ENCODE measurements around the gene CHST9.
"Not testable (repeated sequence)": the region's sequence is repeated elsewhere in the genome, so short reads cannot be mapped to it uniquely, and the experiment has no call there.

CHST9 gene

GRCh38 chr18:27171993-27172392 lies 13.1 kb downstream of the CHST9 start:
- DNase-seq (ENCODE audit: low read depth in 2 of 2) = no peak

- no peak for DNase-seq (ENCODE audit: low read depth in 2 of 2)
Observed at GRCh38 chr18:27165412-27165811, 19.7 kb downstream of the CHST9 start.

- DNase-seq (ENCODE audit: low read depth in 2 of 2) = no peak
Observed at GRCh38 chr18:27164905-27165304, 20.2 kb downstream of the CHST9 start.

GRCh38 chr18:27163197-27163716 lies 21.9 kb downstream of the CHST9 start:
- not testable (repeated sequence) for DNase-seq (ENCODE audit: low read depth in 2 of 2)

- DNase-seq (ENCODE audit: low read depth in 2 of 2) = not testable (repeated sequence)
Observed at GRCh38 chr18:27149240-27149639, 35.9 kb downstream of the CHST9 start.

GRCh38 chr18:27144672-27145071 lies 40.4 kb downstream of the CHST9 start:
- no peak for DNase-seq (ENCODE audit: low read depth in 2 of 2)

GRCh38 chr18:27143580-27144287 lies 41.4 kb downstream of the CHST9 start:
- DNase-seq (ENCODE audit: low read depth in 2 of 2) = no peak

- no peak for DNase-seq (ENCODE audit: low read depth in 2 of 2)
Observed at GRCh38 chr18:27142891-27143290, 42.2 kb downstream of the CHST9 start.

GRCh38 chr18:27141876-27142275 lies 43.2 kb downstream of the CHST9 start:
- DNase-seq (ENCODE audit: low read depth in 2 of 2) = no peak

GRCh38 chr18:27138079-27138478 lies 47.0 kb downstream of the CHST9 start:
- no peak for DNase-seq (ENCODE audit: low read depth in 2 of 2)

- DNase-seq (ENCODE audit: low read depth in 2 of 2) = no peak
Observed at GRCh38 chr18:27136208-27136535, 48.9 kb downstream of the CHST9 start.

GRCh38 chr18:27135504-27136207 lies 49.5 kb downstream of the CHST9 start:
- DNase-seq (ENCODE audit: low read depth in 2 of 2) = no peak

GRCh38 chr18:27130065-27130630 lies 55.0 kb downstream of the CHST9 start:
- no peak for DNase-seq (ENCODE audit: low read depth in 2 of 2)

- no peak for DNase-seq (ENCODE audit: low read depth in 2 of 2)
Observed at GRCh38 chr18:27124196-27124595, 60.9 kb downstream of the CHST9 start.

GRCh38 chr18:27121108-27121507 lies 64.0 kb downstream of the CHST9 start:
- DNase-seq (ENCODE audit: low read depth in 2 of 2) = no peak

- no peak for DNase-seq (ENCODE audit: low read depth in 2 of 2)
Observed at GRCh38 chr18:27120246-27120645, 64.9 kb downstream of the CHST9 start.

GRCh38 chr18:27118973-27119372 lies 66.1 kb downstream of the CHST9 start:
- DNase-seq (ENCODE audit: low read depth in 2 of 2) = no peak

- no peak for DNase-seq (ENCODE audit: low read depth in 2 of 2)
Observed at GRCh38 chr18:27114842-27115241, 70.3 kb downstream of the CHST9 start.

GRCh38 chr18:27113358-27113757 lies 71.8 kb downstream of the CHST9 start:
- DNase-seq (ENCODE audit: low read depth in 2 of 2) = no peak

GRCh38 chr18:27110319-27110718 lies 74.8 kb downstream of the CHST9 start:
- no peak for DNase-seq (ENCODE audit: low read depth in 2 of 2)

GRCh38 chr18:27109451-27109850 lies 75.7 kb downstream of the CHST9 start:
- DNase-seq (ENCODE audit: low read depth in 2 of 2) = no peak

- DNase-seq (ENCODE audit: low read depth in 2 of 2) = no peak
Observed at GRCh38 chr18:27108842-27109241, 76.3 kb downstream of the CHST9 start.

GRCh38 chr18:27104743-27105142 lies 80.4 kb downstream of the CHST9 start:
- no peak for DNase-seq (ENCODE audit: low read depth in 2 of 2)

Data from stimulated activated CD8-positive, alpha-beta memory T cell treated with anti-CD3 and anti-CD28 coated beads, Interleukin-15, amount 100 ng/mL, for 4 hours (primary cell).